Activated CD4-positive, alpha-beta T cell treated with anti-CD3 and anti-CD28 coated beads, Interleukin-2, amount 50 U/mL, for 1 hour (primary cell): ENCODE data around the gene TST.
A peak's percentile ranks its signal among the peaks of the same experiment; 100 is the strongest.

ENCODE experiments used
- DNase-seq: peaks from one replicate; pipeline ENCODE4 v3.0.0-alpha.2; 2020

Gene TST

GRCh38 chr22:37019309-37020191 is at the start of gene TST, which contains the start of gene MPST:
Gene TST, minus strand, starts transcription at chr22:37019447. Its CDS starts 715 bp downstream, at chr22:37018732.
Gene MPST, plus strand, starts transcription at chr22:37019742. Its CDS starts 95 bp downstream, at chr22:37019837.
- DNase-seq = peak; percentile 37

- DNase-seq = no peak
Measured at GRCh38 chr22:37068859-37069258, 49.6 kb upstream of the TST start.

- no peak for DNase-seq
Measured at GRCh38 chr22:37067428-37067827, 48.2 kb upstream of the TST start.

DNA sequence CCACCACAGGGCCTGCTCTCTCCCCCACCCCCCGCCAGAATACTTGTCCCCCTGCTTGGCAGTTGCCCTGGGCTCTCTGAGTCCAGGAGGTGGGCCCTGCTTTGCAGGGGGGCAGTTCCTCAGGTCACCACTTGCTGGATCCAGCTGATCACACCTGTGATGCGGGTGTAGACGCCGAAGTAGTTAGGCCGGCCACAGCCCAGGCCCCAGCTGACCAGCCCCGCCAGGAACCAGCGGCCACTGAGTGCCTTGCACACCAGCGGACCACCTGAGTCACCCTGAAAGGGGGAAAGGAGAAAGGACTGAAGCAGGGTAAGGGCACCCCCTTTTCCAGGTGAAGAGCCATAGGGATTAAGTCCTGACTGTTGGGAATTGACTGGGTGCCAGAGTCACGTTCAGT is 46.7 kb upstream of the TST start:
- DNase-seq = no peak

DNA sequence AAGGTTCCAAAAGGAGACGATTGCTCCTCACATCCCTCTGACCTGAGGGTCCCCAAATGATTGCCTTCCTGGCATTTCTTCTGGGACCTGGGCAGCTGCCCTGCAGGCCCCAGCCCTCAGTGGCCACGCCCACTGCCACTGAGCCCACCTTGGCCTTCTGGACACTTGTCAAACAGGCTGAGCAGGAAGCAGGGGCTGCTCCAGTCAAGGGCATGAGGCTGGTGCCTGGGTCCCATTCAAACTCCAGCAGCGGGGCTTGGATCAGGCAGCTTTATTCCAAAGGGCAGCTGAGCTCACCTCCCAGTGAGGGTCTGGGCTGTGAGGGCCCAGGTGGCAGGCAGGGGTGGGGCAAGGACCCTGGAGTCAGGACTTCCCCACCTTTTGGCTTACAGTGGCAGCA is 45.9 kb upstream of the TST start:
- no peak for DNase-seq

DNA sequence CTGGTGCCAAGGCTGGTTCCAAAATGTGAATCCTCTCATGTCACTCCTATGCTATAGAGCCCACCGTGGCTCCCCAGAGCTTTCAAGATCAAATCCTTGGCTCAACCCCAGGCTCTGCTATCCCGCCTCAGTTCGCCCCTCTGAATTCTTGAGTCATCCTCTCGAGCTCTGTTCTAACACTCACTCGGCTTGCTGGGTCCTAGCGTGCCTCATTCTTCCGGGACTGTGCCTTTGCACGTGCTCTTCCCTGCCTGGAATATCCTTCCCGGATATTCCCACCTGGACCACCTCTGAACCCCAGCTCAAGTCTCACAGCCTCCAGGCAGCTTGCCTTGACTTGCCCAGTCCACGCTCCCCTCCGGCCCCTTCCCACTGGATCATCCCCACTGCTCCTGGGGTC is 45.3 kb upstream of the TST start:
- no peak for DNase-seq

GRCh38 chr22:37063431-37064420 is 44.5 kb upstream of the TST start:
- no peak for DNase-seq

DNA sequence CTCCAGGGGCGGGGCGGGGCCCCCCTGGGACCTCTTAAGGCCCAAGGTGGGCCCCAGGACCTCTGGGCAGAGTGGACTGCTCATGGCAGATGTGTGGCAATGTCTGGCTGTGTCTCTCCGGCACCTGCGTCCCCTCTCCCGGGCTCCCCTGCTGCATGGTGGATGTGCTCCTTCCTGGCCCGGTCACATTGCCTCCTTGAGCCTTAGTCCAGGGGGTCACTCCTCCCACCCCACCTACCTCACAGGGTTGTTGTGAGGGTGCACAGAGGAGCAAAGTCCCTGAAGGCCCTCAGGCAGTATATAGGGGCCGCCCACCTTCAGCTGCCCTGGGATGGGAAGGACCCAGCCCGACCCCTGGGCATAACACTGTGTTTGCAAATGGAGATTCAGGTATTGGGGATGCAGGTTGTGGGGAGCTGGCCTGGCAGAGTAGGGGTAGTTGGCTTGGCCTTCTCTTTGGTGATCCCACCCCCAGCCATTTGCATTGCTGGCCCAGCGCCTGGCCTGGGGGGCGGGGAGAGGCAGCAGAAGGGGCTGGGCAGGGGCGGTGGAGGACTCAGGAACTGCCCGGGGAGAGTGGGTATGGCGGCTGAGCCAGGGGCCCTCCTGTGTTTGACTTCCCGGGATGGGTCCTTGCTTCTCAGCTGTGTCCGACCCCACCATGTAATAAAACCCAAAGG is 43.6 kb upstream of the TST start:
- DNase-seq = no peak

DNA sequence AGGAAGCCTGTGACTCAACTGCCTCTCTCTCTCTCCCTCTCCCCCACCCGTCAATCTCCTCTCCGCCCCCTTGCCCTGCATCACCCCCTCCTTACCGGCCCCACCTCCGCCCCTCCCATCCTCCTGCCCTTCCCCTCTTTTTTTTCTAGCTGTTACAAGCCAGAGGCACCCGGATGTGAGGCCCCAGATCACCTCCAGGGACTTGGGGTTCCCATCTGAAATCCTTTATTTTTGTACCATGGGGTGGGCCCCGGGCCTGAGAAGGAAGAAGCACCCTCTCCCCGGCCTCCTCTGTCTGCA is 43.1 kb upstream of the TST start:
- DNase-seq = no peak

DNA sequence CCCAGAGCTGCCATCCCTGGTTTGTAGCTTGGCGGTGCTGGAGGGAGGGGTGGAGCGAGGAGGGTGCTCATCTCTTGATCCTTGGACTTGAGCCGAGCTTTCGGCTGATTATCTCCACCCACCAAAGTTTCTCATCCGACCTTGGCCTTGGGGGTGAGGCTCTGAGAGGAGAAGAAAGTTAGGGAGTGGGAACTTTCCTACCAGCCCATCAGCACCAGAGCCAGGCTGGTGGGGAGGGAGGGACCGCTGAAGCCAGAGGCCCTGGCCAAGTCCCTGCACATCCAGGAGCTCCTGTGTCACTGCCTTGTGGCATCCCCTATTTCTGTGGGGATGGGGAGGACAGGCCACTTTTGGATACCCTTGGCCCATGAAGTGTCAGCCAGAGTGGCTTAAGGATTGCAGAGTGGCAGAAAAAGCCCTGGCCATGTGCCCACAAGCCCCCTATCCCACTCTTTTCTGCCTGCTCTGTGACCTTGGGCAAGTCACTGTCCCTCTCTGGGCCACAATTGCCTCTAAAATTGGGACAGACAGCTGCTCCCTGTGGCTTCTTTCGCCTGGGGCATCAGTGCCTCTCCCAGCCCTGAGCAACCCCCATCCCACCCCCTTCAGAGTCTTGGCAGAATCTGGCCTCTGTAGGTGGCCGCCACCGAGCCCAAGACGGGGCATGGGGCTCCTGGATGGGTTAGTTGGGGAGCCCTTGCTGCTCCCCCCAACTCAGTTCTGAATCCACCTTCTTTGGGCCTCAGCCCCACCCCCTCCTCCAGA is 42.5 kb upstream of the TST start:
- no peak for DNase-seq

GRCh38 chr22:37060801-37061610 is 41.8 kb upstream of the TST start:
- DNase-seq = no peak

DNA sequence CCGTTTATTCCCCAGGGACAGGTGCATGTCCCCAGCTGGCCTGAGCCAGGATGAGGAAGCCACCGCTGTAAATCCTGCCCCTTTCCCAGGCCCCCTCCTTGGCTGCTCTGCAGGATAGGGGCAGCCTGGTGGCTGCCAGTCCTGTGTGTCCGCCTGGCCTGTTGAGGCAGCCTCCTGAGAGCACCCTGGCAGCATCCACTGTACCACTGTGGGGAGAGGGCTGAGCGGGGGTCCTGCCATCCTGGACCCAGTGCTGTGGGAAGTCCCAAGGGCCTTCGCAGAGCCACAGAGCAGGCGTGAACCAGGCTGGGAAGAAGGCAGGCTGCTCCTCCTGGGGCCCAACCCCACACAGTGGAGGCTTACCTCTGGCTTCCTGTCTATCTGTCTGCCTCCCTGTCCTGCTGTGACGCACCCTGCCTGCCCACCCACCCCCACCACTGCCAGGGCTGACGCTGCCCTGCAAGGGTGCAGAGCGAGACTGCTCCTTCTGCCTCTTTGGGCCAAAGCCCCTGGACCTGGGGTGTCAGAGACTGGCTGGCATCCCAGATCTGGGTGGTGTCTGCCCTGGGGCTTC is 40.7 kb upstream of the TST start:
- DNase-seq = peak; percentile 18

DNA sequence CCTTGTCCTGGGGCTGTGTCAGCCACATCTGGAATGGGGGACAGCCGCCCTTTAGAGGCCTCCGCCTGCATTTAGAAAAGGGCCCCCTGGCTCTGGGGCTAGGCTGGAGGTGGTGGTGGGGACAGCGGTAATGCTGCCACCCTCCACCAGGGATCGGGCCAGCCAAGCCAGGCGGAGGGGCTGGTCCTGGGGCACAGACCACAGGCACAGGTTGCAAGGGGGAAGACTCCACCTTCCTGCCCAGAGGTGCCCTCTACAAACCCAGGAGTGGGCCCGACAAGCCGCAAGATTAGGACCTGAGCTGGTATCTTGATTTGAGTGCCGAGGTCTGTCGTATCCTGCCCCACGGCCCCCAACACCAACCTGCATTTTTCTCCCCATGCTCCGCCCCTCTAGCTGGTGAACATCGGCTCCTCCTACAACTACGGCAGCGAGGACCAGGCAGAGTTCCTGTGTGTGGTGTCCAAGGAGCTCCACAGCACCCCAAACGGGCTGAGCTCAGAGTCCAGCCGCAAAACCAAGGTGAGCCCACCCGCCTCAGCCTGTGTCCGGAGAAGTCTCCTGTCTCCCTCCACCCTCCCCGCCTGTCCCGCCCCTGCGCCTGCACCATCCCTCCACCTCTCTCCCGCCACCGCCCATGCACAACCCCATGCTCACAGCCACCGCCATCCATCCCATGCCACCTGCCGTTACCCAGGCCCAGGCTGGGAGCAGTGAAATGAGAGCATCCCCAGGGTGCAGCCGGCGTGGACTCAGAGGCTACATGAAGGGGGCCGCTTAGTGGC is 39.9 kb upstream of the TST start:
- no peak for DNase-seq

GRCh38 chr22:37057796-37058510 is 38.7 kb upstream of the TST start:
- DNase-seq = no peak

DNA sequence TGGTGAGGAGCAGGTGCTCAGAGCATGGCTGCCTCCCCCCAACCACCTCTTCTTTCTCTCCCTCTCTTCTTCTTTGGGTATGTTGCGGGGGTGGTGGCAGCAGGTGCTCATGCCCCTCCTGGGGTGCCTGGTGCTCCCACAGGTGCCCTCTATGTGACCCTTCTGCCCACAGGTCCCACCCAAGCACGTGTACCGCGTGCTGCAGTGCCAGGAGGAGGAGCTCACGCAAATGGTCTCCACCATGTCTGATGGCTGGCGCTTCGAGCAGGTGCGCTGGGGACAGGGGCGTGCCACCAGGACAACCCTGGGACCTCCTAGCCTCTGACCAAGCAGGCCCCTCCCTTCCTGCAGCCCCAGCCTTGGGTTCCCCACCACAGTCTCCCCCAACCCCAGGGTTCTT is 38.0 kb upstream of the TST start:
- no peak for DNase-seq

DNA sequence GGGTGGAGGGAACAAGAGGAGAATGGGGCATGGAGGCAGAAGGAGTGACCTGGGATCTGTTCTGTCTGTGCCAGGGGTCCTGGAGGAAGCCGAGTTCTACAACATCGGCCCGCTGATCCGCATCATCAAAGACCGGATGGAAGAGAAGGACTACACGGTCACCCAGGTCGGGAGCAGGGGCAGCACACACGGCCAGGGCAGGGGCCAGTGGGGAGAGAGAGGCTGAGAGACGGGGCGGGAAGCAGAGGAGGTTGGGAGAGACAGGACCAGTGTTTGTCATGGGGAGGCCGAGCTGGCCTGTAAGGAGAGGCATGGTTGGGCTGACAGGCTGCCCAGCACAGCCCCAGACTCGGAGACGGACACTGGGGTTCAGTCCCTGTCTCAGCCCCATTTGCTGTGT is 37.0 kb upstream of the TST start:
- no peak for DNase-seq

- DNase-seq = no peak
Measured at GRCh38 chr22:37054600-37055365, 35.5 kb upstream of the TST start.

GRCh38 chr22:37054056-37054395 is 34.8 kb upstream of the TST start:
- DNase-seq = no peak
